Middle frontal gyrus (tissue), 1 donor: ENCODE results near the gene EHD4.

Source experiments
- DNase-seq: peaks from one replicate; pipeline ENCODE4 v3.0.0-alpha.2; 2015; ENCODE audit warnings: low spot score; ENCODE audit errors: extremely low spot score

Gene EHD4

DNA sequence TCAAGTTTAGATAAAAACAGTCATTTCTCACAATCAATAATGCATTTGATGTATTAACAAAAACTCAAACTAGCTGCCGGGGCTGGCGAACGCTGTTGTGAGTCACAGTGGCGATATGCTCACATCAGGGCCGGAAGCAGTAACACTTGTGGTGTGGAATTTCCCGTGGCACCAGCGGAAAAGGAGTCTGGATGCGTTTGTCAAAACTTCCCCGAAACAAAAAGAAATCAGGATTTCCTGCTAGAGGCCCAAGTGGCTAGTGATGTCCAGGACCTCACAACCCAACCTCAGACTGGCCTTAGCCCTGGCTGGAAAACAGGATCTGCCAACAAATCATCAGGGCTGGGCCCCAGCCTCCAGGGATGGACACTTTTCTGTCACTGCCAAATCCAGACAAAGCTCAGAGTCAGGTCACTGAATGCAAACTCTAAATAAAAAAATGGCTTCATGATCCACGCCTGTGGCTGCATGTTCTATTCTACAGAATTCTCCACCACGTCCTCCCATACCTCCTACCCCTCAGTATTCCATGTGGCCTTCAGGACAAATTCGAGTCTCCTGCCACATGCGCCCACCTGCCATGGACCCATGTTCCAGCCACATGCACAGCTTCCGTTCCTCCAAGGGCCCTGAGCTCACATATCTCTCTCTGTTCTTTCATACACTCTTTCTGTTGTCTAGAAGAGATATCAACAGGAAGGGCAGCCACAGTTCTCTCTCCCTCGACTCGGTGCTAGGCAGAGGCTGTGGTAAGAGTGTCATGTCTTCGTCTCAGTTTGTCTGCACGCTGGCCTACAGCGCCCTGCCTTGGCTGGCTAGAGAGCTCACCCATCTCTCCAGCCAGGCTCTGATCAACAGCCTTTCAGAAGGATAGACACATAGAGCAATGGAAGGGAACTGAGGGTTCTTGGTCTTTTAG lies 35.4 kb downstream of the EHD4 start:
- no peak for DNase-seq

DNA sequence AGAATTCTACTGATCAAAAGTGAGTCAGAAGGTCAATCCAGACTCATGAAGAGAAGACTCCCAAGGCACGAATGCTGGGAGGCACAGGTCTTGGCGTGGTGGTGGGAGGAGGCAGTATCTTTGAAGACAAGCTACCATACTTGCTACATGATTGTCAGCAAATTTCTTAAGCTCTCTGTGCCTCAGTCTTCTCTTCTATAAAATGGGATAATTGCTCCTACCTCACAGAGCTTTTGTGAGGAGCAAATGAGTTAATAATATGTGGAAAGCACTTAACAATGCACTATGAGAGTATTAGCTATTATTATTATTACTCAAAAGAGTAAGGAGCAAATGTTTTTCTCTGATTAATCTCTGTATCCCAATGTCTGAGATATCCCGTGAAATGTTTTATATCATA lies 36.2 kb downstream of the EHD4 start:
- no peak for DNase-seq

GRCh38 chr15:41935566-41936020 lies 36.8 kb downstream of the EHD4 start:
- DNase-seq: no peak

- no peak for DNase-seq
Measured at GRCh38 chr15:41934843-41935242, 37.5 kb downstream of the EHD4 start.

DNA sequence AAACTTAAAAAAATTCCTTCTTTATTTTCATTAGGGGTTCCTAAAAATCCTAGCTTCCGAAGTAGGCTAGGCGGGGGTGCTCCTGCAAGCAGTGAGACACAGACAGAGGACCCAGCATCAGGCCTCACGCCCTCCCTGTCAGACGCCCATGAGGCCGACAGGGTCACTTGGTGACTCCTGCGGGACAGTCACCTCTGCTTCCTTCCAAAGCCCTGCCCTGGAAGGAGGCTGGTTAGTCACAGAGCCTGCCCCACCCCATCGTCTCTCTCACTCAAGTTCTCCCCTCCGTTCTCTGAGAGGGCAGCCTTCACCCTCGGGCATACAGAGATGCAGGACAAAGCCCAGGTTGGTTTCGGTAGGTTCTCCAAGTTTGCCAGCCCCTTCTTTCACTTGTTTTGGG lies 38.6 kb downstream of the EHD4 start:
- DNase-seq: no peak

DNA sequence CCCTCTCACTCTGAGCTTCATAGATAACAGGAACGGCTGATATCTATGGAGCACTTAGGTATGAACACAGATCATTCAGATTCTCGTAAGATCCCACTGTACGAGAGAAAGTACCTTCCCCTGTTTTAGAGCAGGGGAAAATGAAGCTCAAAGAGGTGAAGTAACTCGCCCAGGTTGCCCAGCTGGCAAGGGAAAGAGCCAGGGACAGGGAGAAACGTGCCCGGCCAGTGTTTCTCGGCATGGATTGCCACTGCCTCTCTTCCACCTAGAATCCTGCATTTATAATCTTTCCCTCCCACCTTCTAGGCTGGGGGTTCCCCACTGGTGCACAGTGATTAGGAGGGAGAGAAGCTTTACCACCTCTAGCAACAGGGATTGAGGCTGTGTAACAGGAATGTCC lies 39.0 kb downstream of the EHD4 start:
- DNase-seq: no peak

DNA sequence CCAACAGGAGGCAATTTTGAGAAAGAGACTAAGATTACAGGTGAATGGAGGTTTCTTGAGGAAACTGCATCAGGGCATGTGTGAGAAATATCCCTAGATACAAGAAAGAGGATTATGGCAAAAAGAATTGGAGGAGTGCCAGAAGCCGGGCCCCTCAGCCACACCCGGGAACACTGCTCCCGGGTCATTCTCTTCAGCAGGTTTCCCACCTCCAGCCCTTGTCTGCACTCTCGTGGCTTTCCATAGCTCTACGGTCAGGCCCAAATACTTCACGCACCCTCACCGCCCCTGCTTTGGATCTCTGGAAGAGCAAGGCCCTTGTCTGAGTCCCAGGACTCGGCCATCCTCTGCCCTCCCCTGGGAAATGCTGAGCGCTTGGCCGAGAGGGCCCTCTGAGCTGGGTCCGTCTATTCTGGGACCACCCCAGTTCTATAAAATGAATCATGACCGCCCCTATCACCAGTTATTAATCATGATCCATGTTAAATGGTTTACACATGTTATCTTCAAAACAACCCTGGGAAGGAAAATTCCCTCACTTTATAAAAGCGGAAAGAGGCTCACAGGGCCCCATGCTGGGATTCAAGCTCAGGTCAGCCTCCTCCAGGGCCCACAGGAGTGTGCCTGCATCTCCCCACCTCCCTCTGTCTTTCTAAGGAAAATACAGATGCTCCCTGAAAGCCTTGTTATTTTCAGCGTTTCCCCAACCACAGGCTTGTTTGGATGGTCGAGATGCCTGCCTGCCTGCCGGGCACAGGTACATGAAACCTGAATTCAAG lies 39.7 kb downstream of the EHD4 start:
- DNase-seq: no peak

GRCh38 chr15:41932101-41932500 lies 40.3 kb downstream of the EHD4 start:
- no peak for DNase-seq

DNA sequence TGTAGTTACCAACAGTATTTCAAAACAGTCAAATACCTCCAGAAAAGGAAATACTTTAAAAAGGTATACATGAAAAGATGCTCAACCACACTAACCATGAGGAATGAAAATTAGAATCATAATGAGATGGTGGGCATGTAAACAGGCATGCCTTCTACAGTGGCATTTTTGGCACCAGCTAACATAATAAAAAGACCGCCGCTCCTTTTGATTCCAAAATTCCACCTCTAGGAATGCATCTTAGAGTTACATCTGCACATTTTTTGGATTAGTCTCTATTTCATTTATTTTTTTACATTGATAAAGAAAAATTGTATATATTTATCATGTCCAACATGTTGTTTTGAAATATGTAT lies 41.5 kb downstream of the EHD4 start:
- DNase-seq: no peak

GRCh38 chr15:41930221-41930866 lies 42.0 kb downstream of the EHD4 start:
- DNase-seq: peak; percentile 8

- peak; percentile 45 for DNase-seq
Measured at GRCh38 chr15:41928637-41929620, 43.4 kb downstream of the EHD4 start.

DNA sequence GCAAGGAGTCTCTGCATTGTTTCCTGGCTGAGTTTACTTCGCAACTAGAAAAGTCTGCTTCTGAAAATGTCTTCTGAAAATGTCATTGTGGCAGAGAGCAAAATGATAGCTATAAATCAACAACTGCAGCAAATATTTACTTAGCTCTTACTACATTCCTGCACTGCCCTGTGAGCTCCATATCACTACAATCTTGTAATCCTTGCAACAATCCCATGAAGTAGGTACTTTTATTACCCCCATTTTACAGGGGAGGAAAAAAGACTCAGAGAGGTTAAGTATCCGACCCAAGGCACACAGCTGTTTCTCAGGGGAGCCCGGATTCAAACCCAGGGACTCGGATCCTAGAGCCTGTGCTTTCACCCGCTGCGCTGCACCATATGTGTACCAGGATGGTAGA lies 44.3 kb downstream of the EHD4 start:
- no peak for DNase-seq

- no peak for DNase-seq
Measured at GRCh38 chr15:41927536-41927935, 44.8 kb downstream of the EHD4 start.

- no peak for DNase-seq
Measured at GRCh38 chr15:41926185-41927056, 45.9 kb downstream of the EHD4 start.

DNA sequence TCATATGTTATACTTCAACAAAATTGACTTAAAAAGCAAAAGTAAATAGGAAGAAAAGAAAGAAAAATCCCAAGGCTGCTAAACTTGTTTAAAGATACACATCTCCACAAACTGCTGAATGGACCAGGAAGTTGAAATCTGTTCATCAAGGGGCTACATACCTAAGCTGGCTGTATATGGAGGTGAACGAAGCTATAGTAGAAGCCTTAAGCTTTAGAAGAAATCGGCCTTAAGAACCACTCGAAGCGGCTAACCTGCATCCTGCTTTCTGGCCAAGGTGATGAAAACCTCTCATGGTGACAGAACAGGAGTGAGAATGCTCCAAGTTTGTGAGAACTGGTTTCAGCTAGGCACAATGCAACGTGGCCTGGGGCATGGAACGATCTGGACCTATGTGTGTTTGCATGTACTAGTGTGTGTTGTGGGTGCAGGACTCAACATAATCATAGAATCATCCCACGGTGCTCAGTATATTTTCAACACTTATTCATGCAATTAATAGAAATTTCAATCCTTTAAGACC lies 47.2 kb downstream of the EHD4 start:
- DNase-seq: no peak

- no peak for DNase-seq
Measured at GRCh38 chr15:41923401-41923997, 48.9 kb downstream of the EHD4 start.

DNA sequence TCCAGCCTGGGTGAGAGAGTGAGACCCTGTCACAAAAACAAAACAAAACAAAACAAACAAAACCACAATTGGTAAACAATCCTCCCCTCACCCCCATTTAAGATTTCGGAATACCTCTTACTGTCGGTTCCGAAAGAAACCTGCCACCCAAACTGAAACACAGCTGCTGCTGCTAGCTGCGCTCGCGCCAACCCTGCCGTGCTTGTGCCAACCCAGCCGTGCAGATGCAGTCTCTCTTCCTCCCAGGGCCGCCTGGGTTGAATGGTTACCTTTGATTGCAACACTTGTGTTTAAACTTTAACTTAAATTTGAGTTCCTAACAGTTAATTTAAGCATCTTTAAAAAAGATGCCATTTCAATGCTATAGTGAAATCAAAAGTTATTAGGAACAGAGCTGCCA lies 50.0 kb downstream of the EHD4 start:
- DNase-seq: no peak

GRCh38 chr15:41921639-41922038 lies 50.7 kb downstream of the EHD4 start:
- no peak for DNase-seq

DNA sequence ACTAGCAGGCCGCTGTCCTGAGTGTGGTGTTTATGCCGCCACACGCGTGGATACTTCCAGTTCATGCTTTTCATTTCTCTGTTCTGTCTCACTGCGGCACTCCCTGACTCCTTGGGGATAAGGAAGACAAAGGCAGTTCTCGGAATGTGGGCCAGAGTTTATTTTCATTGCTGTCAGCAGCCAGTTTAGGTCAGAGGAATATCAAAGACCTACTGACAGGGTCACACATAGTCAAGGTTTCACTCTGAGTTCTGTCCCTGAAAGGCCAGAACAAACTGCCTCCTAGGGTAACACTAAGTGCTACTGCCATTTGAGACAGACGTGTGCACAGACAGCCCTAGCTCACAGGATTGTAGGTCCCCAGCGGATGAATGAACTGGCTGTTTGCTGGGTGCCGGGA lies 51.2 kb downstream of the EHD4 start:
- no peak for DNase-seq
